GM18517 (cell line): ENCODE results near the gene CTNS.

ENCODE experiments used
- ATAC-seq: cut with Tn5 transposase; IDR thresholded peaks from one replicate; pipeline ENCODE4 v1.9.1; 2021; ENCODE audit warnings: mild to moderate bottlenecking, moderate library complexity; ENCODE audit not compliant: unreplicated experiment

Gene CTNS

GRCh38 chr17:3622977-3623594 is 13.5 kb upstream of the CTNS start:
- ATAC-seq = no peak

DNA sequence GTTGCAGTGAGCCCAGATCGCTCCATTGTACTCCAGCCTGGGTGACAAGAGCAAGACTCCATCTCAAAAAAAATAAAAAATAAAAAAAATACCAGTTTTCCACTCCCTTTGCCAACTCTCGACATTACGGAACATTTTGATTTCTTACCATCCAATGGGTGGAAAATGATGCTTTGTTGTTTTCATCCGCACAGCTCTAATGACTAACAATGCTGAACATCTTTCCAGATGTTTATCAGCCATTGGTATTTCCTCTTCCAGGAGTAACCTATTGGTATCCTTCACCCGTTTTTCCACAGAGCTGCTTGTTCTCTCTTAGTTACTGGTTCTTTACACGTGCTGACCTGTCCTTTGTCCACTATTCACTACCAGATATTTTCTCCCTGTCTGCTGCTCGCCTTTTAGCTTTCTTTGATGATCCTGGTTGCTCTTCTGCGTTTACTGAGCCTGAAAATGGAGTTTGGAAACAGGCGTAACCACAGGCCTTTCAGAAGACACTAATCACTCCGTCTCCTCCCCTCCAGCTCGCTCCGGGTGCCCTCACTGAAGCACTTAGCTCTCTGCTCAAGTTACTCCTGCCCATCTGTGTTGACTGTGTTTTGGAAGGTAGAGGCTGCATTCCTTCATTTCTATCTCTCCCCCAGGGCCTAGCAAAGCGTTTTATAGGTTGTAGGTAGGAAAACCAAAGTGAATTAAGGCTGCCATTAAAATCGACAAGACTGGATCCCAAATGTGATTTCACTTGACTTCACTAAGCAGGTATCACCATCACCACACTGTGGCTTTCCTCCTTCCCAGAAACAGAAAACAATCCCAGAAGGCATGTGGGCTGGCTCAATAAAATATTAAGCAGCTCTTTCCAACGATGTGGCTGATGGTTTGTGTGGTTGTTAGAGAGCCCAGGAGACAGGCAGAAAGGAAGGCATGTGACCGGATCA is 9.5 kb upstream of the CTNS start:
- ATAC-seq = no peak

GRCh38 chr17:3627769-3628167 is 8.8 kb upstream of the CTNS start:
- ATAC-seq = no peak

- ATAC-seq = no peak
Measured at GRCh38 chr17:3630781-3631180, 5.8 kb upstream of the CTNS start.

- ATAC-seq = no peak
Measured at GRCh38 chr17:3632287-3632686, 4.3 kb upstream of the CTNS start.

DNA sequence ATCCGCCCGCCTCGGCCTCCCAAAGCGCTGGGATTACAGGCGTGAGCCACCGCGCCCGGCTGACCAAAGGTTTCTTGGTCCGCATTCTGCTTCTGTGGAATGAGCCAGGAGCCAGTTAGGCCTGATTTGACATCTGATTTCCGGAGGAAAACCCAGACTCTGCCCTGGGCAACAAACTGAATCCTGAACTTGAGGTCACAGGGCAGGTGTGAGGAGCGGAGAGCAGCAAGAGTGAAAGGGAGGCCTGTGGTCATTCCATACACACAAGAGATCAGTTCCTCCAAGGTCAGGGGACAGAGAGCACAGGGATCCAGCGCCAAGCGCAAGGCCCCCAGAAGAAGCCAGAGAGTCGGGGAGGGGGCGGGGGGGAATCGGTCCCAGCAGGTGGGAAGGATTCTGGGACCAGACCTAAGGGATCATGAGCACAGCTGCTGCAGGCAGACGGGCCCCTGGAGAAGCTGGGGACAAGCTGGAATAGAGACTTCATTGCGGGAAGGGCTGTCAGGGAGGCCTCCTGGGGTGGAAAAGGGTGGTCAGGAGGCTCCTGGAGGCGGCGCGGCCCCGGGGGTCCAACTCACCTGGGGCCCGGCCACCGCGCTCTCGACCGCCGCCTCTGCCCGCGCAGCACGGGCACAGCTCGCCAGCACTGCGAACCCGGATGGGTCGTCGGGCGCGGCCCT is 946 bp upstream of the CTNS start:
- no peak for ATAC-seq

GRCh38 chr17:3636908-3637373 is 381 bp downstream of the CTNS start:
- no peak for ATAC-seq

GRCh38 chr17:3639981-3640596 is 3.5 kb downstream of the CTNS start:
- ATAC-seq = no peak

- ATAC-seq = no peak
Measured at GRCh38 chr17:3641014-3641413, 4.5 kb downstream of the CTNS start.

GRCh38 chr17:3641717-3642486 is 5.3 kb downstream of the CTNS start:
- no peak for ATAC-seq

GRCh38 chr17:3643889-3644349 is 7.4 kb downstream of the CTNS start:
- ATAC-seq = no peak

GRCh38 chr17:3645310-3645709 is 8.8 kb downstream of the CTNS start:
- ATAC-seq = no peak

- no peak for ATAC-seq
Measured at GRCh38 chr17:3647251-3647650, 10.7 kb downstream of the CTNS start.

DNA sequence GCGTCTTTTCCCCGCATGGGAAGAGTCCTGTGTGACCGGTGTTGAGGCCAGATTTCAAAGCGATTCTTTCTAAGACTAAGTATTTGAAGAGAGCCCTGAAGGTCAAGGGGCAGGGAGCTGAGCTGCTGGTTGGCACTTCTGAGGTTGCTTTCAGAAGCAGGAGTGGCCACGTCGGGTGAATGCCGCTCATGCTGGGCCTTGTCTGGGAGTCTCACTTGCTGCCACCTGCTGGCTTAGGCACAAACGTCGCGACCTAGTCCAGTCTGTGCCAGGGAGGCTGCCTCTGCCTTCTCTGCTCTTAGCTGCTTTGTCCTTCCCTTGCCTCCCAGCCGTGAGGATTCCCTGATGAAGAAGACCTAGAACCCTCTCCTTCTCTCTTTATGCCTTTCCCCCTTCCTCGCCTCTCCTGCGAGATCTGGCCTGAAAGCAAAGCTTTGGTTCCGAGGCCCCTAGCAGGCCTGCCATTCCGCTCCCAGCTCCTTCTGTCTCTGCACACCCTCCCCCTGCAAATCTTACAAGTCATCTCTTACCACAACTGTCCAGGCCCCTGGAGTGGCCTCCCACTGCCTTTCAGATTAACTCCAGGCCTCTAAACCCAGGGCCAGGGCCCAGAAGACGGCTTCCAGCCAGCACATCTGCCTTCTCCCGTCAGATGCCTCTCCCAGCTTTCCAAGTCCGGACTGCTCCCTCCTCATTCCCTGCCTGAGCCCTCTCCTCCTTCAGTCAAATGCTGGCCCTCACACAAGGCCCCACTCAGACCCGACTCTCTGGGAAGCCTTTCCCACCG is 11.4 kb downstream of the CTNS start:
- ATAC-seq = no peak

- no peak for ATAC-seq
Measured at GRCh38 chr17:3655766-3656165, 19.2 kb downstream of the CTNS start.

GRCh38 chr17:3656353-3656752 is 19.8 kb downstream of the CTNS start:
- ATAC-seq = no peak

GRCh38 chr17:3656755-3657587 is 20.4 kb downstream of the CTNS start:
- no peak for ATAC-seq

GRCh38 chr17:3657588-3657869 is 21.0 kb downstream of the CTNS start:
- no peak for ATAC-seq
